Neutrophil (primary cell): ENCODE data around the gene ZCWPW1.
"Not testable (repeated sequence)": the region's sequence is repeated elsewhere in the genome, so short reads cannot be mapped to it uniquely, and the experiment has no call there.

Experiments
- H3K27ac ChIP-seq: fragments of 200-600 bp; sonication (generic); 2 replicates; pipeline ENCODE4 v1.5.1; 2016; ENCODE audit warnings: mild to moderate bottlenecking, moderate library complexity
- H3K27me3 ChIP-seq: fragments of 200-600 bp; sonication (generic); 2 replicates; pipeline ENCODE4 v1.6.0; 2016; ENCODE audit warnings: mild to moderate bottlenecking
- H3K36me3 ChIP-seq: fragments of 200-600 bp; sonication (generic); 2 replicates; pipeline ENCODE4 v1.5.1; 2017
- H3K4me1 ChIP-seq, 2 experiments: fragments of 200-600 bp in 1 of 2; sonication (generic) in 1 of 2; 1 replicate in 1 of 2; 2 replicates in 1 of 2; pipeline versions ENCODE4 v1.5.1 to v1.6.1; 2013 to 2016; ENCODE audit warnings: low read depth in 1 of 2, low read length in 1 of 2, mild to moderate bottlenecking in 1 of 2, moderate library complexity in 1 of 2; ENCODE audit not compliant: control insufficient read depth in 1 of 2, insufficient read depth in 1 of 2
- H3K4me3 ChIP-seq, 2 experiments: fragments of 200-600 bp in 1 of 2; sonication (generic) in 1 of 2; 1 replicate in 1 of 2; 2 replicates in 1 of 2; pipeline ENCODE4 v1.5.1; 2013 to 2016; ENCODE audit warnings: low read depth in 1 of 2, low read length in 1 of 2, mild to moderate bottlenecking in 1 of 2, moderate library complexity in 1 of 2
- H3K9me3 ChIP-seq: fragments of 200-600 bp; sonication (generic); 2 replicates; pipeline ENCODE4 v1.5.1; 2016
- TF ChIP-seq, protein P1 (sequence below): fragments of 200-600 bp; sonication (generic); IDR thresholded peaks from 2 replicates; pipeline ENCODE4 v1.5.1; 2016; ENCODE audit warnings: antibody characterized with exemption

ZCWPW1 gene

DNA sequence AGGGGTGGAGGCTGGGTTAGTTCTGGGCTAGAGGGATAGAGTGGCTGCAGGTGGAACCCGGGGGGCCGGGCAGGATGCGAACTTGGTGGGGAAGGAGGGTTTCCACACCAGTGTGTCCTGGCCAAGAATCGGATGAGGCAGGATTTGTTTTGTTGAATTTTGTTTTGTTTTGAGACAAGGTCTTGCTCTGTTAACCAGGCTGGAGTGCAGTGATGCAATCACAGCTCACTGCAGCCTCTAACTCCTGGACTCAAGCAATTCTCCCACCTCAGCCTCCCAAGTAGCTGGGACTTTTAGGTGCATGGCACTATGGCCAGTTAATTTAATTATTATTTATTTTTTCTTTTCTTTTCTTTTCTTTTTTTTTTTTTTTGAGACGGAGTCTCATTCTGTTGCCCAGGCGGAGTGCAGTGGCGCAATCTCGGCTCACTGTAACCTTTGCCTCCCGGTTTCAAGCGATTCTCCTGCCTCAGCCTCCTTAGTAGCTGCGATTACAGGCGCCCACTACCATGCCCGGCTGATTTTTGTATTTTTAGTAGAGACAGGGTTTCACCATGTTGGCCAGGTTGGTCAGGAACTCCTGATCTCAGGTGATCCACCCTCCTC lies 20.8 kb upstream of the ZCWPW1 start:
- no peaks in the 10 kb centered on the region for H3K36me3 ChIP-seq
- no peak overlapping the region for H3K27ac ChIP-seq
- H3K4me1 ChIP-seq, result peaks cover 10 to 14% of the 10 kb centered on the region in 2 experiments
- H3K9me3 ChIP-seq, result no peaks in the 10 kb centered on the region
- H3K27me3 ChIP-seq, result no peaks in the 10 kb centered on the region
- no peak overlapping the region for H3K4me3 ChIP-seq
- TF ChIP-seq, protein P1, sequence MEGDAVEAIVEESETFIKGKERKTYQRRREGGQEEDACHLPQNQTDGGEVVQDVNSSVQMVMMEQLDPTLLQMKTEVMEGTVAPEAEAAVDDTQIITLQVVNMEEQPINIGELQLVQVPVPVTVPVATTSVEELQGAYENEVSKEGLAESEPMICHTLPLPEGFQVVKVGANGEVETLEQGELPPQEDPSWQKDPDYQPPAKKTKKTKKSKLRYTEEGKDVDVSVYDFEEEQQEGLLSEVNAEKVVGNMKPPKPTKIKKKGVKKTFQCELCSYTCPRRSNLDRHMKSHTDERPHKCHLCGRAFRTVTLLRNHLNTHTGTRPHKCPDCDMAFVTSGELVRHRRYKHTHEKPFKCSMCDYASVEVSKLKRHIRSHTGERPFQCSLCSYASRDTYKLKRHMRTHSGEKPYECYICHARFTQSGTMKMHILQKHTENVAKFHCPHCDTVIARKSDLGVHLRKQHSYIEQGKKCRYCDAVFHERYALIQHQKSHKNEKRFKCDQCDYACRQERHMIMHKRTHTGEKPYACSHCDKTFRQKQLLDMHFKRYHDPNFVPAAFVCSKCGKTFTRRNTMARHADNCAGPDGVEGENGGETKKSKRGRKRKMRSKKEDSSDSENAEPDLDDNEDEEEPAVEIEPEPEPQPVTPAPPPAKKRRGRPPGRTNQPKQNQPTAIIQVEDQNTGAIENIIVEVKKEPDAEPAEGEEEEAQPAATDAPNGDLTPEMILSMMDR, result no peak

DNA sequence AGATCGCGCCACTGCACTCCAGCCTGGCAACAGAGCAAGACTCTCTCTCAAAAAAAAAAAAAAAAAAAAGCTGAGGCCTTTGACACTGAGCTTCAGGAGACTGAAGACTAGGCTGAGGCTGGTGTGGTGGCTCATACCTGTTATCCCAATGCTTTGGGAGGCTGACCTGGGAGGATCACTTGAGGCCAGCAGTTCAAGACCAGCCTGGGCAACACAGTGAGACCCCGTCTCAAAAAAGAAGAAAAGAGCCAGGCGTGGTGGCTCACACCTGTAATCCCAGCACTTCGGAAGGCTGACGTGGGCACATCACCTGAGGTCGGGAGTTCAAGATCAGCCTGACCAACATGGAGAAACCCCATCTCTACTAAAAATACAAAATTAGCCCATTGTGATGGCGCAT lies 18.9 kb upstream of the ZCWPW1 start:
- not testable (repeated sequence) for H3K27ac ChIP-seq, H3K4me3 ChIP-seq, H3K36me3 ChIP-seq, H3K9me3 ChIP-seq, H3K27me3 ChIP-seq
- peaks cover 10 to 17% of the 10 kb centered on the region in 2 experiments for H3K4me1 ChIP-seq

DNA sequence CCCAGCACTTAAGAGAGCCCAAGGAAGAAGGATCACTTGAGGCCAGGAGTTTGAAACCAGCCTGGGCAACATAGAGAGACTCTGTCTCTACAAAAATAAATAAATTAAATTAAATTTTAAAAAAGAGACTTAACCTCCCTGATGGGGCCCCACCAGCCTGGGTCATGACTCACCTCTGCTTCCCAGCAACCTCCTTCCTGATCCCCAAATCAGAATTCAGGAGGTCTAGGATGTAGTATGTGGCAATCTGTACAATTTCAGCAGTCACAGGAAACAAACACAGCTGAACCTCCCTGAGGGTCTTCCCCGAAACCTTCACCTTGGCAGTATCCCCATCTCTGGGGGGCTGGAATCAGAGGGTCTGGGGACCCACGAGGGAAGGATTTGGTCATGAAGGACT lies 17.5 kb upstream of the ZCWPW1 start:
- TF ChIP-seq, protein P1, result no peak
- H3K4me3 ChIP-seq, result no peak overlapping the region
- H3K4me1 ChIP-seq, result peaks cover 10 to 17% of the 10 kb centered on the region in 2 experiments
- H3K36me3 ChIP-seq, result no peaks in the 10 kb centered on the region
- no peak overlapping the region for H3K27ac ChIP-seq
- no peaks in the 10 kb centered on the region for H3K9me3 ChIP-seq
- no peaks in the 10 kb centered on the region for H3K27me3 ChIP-seq

DNA sequence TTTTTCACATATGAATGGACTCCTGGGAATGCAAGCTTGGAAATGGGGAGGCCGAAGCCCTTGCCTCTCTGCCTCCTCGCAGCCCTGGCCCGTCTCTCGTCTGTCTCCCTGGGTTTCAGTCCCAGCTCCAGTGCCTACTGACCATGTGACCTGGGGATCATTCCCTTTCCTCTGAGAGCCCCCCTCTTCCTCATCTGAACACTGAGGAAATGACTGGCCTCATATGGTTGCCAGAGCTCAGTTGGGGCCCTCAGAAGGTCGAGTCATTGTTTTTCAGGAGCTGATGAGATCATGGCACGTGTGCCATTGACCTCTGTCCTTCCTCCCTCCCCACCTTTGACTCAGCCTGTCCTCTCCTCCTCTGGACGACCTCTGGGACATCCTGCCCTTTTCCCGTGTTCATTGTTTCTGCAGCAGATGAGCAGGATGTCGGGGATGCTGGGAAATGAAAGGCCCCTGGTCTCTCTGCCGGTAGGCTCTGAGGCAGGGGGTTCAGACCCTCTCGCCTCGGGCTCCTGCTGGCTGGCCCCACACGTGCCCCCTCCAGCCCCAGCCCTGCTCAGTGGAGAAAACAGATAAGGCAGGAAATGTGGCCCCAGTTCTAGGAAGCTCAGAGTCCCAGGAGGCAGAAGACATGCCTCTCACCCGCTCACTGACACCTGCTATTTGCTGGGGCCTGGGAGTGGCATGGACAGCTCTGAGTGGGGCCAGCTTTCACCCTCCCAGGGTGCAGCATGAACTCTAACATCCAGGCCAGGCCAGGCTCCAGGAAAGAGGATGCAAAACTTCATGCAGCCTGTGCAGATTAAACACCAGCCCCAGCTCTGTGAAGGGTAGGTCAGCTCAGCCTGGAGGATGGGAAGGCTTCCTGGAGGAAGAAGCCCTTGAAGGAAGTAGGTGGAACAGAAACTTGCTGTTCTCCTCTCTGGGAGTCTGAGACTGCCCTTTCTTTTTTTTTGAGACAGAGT lies 16.1 kb upstream of the ZCWPW1 start:
- TF ChIP-seq, protein P1, result no peak
- Histone ChIP-seq H3K4me3 (no peak overlapping the region), H3K36me3 (no peaks in the 10 kb centered on the region), H3K27me3 (no peaks in the 10 kb centered on the region), H3K27ac (peak overlapping the region; percentile 29), H3K9me3 (no peaks in the 10 kb centered on the region), H3K4me1 (peaks cover 0 to 12% of the 10 kb centered on the region in 2 experiments)

DNA sequence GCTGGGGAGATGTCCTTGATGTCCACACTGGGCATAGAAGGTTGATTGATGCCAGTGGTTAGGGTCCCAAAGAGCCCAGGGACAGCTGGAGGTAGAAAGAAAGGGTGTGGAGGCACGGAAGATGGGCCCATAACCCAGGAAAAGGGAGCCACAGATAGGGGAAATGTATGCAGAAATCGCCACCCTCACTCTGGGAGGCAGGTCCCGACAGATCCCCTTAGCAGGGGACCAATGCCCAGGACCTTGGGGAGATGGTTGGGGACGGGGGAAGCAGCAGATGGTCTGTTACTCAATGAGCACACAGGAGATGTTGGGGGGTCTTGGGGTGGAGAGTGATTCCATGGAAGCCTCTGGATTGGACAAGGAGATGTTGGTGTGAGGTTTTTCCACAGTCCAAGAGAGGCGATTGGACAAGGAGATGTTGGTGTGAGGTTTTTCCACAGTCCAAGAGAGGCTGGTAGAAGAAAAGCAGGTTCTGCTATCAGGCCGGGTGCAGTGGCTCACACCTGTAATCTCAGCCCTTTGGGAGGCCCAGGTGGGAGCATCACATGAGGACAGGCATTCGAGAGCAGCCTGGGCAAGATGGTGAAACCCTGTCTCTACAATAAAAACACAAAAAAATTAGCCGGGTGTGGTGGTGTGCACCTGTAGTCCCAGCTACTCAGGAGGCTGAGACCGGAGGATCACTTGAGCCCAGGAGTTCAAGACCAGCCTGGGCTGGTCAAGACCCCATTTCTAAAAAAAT lies 14.8 kb upstream of the ZCWPW1 start:
- TF ChIP-seq, protein P1, result no peak
- H3K9me3 ChIP-seq, result no peaks in the 10 kb centered on the region
- no peaks in the 10 kb centered on the region for H3K36me3 ChIP-seq
- no peak overlapping the region for H3K4me3 ChIP-seq
- peaks cover 0 to 12% of the 10 kb centered on the region in 2 experiments for H3K4me1 ChIP-seq
- H3K27me3 ChIP-seq, result no peaks in the 10 kb centered on the region
- H3K27ac ChIP-seq, result no peak overlapping the region
